D721Med (cell line): ENCODE measurements around the gene PLCH1.

ENCODE experiments used
- DNase-seq: peaks from one replicate; pipeline ENCODE4 v3.0.0; 2011; ENCODE audit warnings: low spot score; ENCODE audit not compliant: insufficient read length
- FAIRE-seq: peaks from 2 replicates; lab custom pipeline; 2011; peaks lifted over from hg19 to GRCh38; lab: Jason Lieb, UNC
- TF ChIP-seq, protein P1 (sequence below): IDR thresholded peaks from 2 replicates; pipeline ENCODE4 v1.5.1; 2012; ENCODE audit warnings: mild to moderate bottlenecking, control low read depth; ENCODE audit not compliant: insufficient read depth; ENCODE audit errors: missing control alignments

Gene PLCH1

DNA sequence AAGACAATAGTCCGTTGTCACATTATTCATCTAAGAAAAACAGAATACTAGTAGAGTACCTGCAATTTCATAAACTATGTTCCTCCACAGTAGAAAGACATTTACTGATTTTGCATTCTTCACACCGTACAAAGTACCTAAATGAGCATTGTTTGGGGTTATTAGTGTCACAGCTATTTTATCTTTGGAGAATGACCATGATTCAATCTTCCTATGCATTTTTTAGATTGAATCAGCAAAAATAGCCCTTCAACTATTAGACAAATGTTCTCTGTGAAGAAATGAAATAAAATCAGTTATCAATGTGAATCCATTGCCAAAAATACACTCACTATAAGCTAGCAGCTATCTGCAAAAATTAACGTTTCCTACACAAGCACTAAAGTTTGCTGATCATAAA lies 176.6 kb downstream of the PLCH1 start:
- FAIRE-seq (no peak), DNase-seq (no peak)
- TF ChIP-seq, protein P1, sequence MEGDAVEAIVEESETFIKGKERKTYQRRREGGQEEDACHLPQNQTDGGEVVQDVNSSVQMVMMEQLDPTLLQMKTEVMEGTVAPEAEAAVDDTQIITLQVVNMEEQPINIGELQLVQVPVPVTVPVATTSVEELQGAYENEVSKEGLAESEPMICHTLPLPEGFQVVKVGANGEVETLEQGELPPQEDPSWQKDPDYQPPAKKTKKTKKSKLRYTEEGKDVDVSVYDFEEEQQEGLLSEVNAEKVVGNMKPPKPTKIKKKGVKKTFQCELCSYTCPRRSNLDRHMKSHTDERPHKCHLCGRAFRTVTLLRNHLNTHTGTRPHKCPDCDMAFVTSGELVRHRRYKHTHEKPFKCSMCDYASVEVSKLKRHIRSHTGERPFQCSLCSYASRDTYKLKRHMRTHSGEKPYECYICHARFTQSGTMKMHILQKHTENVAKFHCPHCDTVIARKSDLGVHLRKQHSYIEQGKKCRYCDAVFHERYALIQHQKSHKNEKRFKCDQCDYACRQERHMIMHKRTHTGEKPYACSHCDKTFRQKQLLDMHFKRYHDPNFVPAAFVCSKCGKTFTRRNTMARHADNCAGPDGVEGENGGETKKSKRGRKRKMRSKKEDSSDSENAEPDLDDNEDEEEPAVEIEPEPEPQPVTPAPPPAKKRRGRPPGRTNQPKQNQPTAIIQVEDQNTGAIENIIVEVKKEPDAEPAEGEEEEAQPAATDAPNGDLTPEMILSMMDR: no peak

DNA sequence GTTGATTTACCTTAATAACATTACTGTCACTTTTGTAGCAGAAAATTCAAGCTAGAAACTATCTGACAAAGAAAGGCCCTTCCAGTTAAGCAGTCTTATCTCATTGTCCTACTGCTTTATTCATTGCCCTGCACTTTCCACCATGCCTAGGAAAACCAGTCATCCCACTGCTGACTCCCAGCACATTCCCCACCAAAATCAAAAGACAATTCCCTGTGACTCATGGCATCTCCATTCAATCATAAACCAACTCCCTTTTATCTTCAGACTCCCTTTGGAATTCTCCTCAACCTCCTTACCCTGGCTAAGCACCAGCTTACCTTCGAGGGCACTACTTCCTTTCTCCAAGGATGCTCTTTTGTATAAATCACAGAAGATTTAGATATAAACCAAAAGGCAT lies 184.3 kb downstream of the PLCH1 start:
- TF ChIP-seq, protein P1: no peak
- no peak for DNase-seq
- FAIRE-seq: no peak

GRCh38 chr3:155560135-155560534 lies 184.7 kb downstream of the PLCH1 start:
- TF ChIP-seq, protein P1: no peak
- DNase-seq (no peak), FAIRE-seq (no peak)

GRCh38 chr3:155556531-155556930 lies 188.3 kb downstream of the PLCH1 start:
- TF ChIP-seq, protein P1: no peak
- DNase-seq (no peak), FAIRE-seq (peak; percentile 63)

DNA sequence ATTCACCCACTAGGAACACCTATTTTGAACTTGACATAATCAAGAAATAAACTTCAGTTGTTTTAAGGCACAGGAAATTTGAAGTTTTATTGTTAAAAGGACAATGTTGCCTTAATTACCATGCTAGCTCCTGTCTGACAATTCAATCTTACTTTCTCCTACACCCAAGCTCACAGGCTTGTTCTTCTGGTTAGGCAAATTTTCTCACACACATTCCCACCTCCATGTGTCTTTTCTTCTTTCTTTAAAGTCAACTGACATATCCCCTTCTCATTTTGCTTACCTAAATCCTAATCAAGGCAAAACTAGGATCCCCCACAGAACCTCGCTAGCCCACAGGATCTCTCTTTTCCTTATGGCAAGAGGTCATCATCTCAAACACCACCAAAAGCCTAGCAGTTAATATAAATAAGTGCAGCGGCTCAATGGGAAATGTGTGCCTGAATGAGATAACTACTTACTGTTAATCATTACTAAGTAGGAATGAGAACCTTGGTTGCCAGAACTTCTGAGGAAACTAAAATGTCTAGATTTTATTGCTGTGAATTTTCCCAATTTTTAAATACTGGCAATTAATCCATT lies 189.3 kb downstream of the PLCH1 start:
- no peak for FAIRE-seq
- DNase-seq: no peak
- TF ChIP-seq, protein P1: no peak

GRCh38 chr3:155554777-155555451 lies 190.0 kb downstream of the PLCH1 start:
- FAIRE-seq: no peak
- DNase-seq: no peak
- TF ChIP-seq, protein P1: no peak

DNA sequence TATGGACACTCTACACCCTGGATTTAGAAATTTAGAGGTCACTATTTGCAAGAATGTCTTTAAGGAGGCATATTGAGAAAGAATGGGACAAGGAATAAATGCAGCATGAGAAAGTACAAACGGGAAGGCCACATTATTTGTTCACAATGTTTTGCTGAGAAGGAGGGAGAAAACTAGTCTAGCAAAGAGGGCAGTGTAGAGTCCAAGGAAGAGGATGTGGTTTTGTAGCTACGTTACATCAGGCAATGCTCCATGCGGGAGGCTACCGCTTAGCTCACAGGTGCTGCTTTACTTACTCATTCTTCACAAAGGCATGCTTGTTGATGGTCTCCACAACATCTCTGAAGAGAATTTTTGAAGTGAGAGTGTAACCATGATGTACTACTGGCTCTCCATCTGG lies 191.1 kb downstream of the PLCH1 start:
- FAIRE-seq (no peak), DNase-seq (no peak)
- TF ChIP-seq, protein P1: no peak
